ENCODE measurements around the gene NOS2. TPM values are rescaled to one million over a fixed set of nuclear protein-coding genes. Genes with fewer than 3 reads are reported as not detected.
A peak's percentile ranks its signal among the peaks of the same experiment; 100 is the strongest.

NOS2 gene
- total RNA-seq, 1 donor from 2014 or later: not detected

GRCh38 chr17:27811961-27812360, 11.6 kb upstream of the NOS2 start:
- H3K27ac Mint-ChIP-seq: no peak overlapping the region
- DNase-seq (ENCODE audit: low spot score): no peak
- H3K4me3 Mint-ChIP-seq (ENCODE audit: low read depth): no peak overlapping the region
- H3K36me3 Mint-ChIP-seq (ENCODE audit: low read depth): peaks cover 7% of the 10 kb centered on the region
- H3K27me3 Mint-ChIP-seq (ENCODE audit: low read depth): no peaks in the 10 kb centered on the region
- peaks cover 9% of the 10 kb centered on the region for H3K9me3 Mint-ChIP-seq
- peaks cover 40% of the 10 kb centered on the region for H3K4me1 Mint-ChIP-seq (ENCODE audit: low read depth)
- intact Hi-C loops (cut with micrococcal nuclease): loop anchor here (2.0 kb wide), 1 partner anchor 229 kb away; no protein-coding TSS in a partner anchor

- Mint-ChIP-seq H3K9me3 (peaks cover 9% of the 10 kb centered on the region), H3K27me3 (ENCODE audit: low read depth) (no peaks in the 10 kb centered on the region), H3K27ac (peak overlapping the region; percentile 89), H3K4me3 (ENCODE audit: low read depth) (no peak overlapping the region), H3K36me3 (ENCODE audit: low read depth) (peaks cover 7% of the 10 kb centered on the region), H3K4me1 (ENCODE audit: low read depth) (peaks cover 43% of the 10 kb centered on the region)
- no peak for DNase-seq (ENCODE audit: low spot score)
- intact Hi-C loops (cut with micrococcal nuclease): loop anchor here (2.0 kb wide), 1 partner anchor 230 kb away; no protein-coding TSS in a partner anchor
Measured at GRCh38 chr17:27810902-27811557, 10.7 kb upstream of the NOS2 start.

- H3K4me3 Mint-ChIP-seq (ENCODE audit: low read depth): peak overlapping the region; percentile 54
- peak; percentile 40 for DNase-seq (ENCODE audit: low spot score)
- H3K9me3 Mint-ChIP-seq: peaks cover 9% of the 10 kb centered on the region
- no peaks in the 10 kb centered on the region for H3K27me3 Mint-ChIP-seq (ENCODE audit: low read depth)
- intact Hi-C loops (cut with micrococcal nuclease): loop anchor here (2.0 kb wide), 1 partner anchor 230 kb away; no protein-coding TSS in a partner anchor
- peaks cover 50% of the 10 kb centered on the region for H3K4me1 Mint-ChIP-seq (ENCODE audit: low read depth)
- H3K27ac Mint-ChIP-seq: peak overlapping the region; percentile 89
- peaks cover 7% of the 10 kb centered on the region for H3K36me3 Mint-ChIP-seq (ENCODE audit: low read depth)
Measured at GRCh38 chr17:27810211-27810901, 10.0 kb upstream of the NOS2 start.

- H3K4me1 Mint-ChIP-seq (ENCODE audit: low read depth): peaks cover 51% of the 10 kb centered on the region
- peak overlapping the region; percentile 86 for H3K27ac Mint-ChIP-seq
- intact Hi-C loops (cut with micrococcal nuclease): loop anchor here (2.0 to 5.0 kb wide), 2 partner anchors 52 to 237 kb away; no protein-coding TSS in a partner anchor
- peaks cover 7% of the 10 kb centered on the region for H3K9me3 Mint-ChIP-seq
- no peak for DNase-seq (ENCODE audit: low spot score)
- no peaks in the 10 kb centered on the region for H3K27me3 Mint-ChIP-seq (ENCODE audit: low read depth)
- H3K36me3 Mint-ChIP-seq (ENCODE audit: low read depth): peaks cover 7% of the 10 kb centered on the region
- no peak overlapping the region for H3K4me3 Mint-ChIP-seq (ENCODE audit: low read depth)
Measured at GRCh38 chr17:27809555-27809954, 9.2 kb upstream of the NOS2 start.

GRCh38 chr17:27808628-27809027, 8.3 kb upstream of the NOS2 start:
- no peaks in the 10 kb centered on the region for H3K27me3 Mint-ChIP-seq (ENCODE audit: low read depth)
- intact Hi-C loops (cut with micrococcal nuclease): loop anchor here (2.0 to 5.0 kb wide), 2 partner anchors 51 to 238 kb away; no protein-coding TSS in a partner anchor
- H3K4me3 Mint-ChIP-seq (ENCODE audit: low read depth): peak overlapping the region; percentile 40
- DNase-seq (ENCODE audit: low spot score): no peak
- peak overlapping the region; percentile 86 for H3K27ac Mint-ChIP-seq
- peaks cover 51% of the 10 kb centered on the region for H3K4me1 Mint-ChIP-seq (ENCODE audit: low read depth)
- peaks cover 7% of the 10 kb centered on the region for H3K36me3 Mint-ChIP-seq (ENCODE audit: low read depth)
- H3K9me3 Mint-ChIP-seq: peaks cover 4% of the 10 kb centered on the region

GRCh38 chr17:27807567-27808470, 7.5 kb upstream of the NOS2 start:
- peaks cover 7% of the 10 kb centered on the region for H3K36me3 Mint-ChIP-seq (ENCODE audit: low read depth)
- H3K27me3 Mint-ChIP-seq (ENCODE audit: low read depth): no peaks in the 10 kb centered on the region
- H3K9me3 Mint-ChIP-seq: peaks cover 4% of the 10 kb centered on the region
- intact Hi-C loops (cut with micrococcal nuclease): loop anchor here (2.0 to 5.0 kb wide), 2 partner anchors 51 to 239 kb away; no protein-coding TSS in a partner anchor
- H3K4me1 Mint-ChIP-seq (ENCODE audit: low read depth): peaks cover 51% of the 10 kb centered on the region
- peak overlapping the region; percentile 86 for H3K27ac Mint-ChIP-seq
- peak; percentile 74 for DNase-seq (ENCODE audit: low spot score)
- H3K4me3 Mint-ChIP-seq (ENCODE audit: low read depth): peak overlapping the region; percentile 40

GRCh38 chr17:27805520-27806146, 5.3 kb upstream of the NOS2 start:
- peak overlapping the region; percentile 84 for H3K27ac Mint-ChIP-seq
- intact Hi-C loops (cut with micrococcal nuclease): loop anchor here (1.0 to 5.0 kb wide), 2 partner anchors 48 to 75 kb away; no protein-coding TSS in a partner anchor
- peaks cover 7% of the 10 kb centered on the region for H3K36me3 Mint-ChIP-seq (ENCODE audit: low read depth)
- peak overlapping the region; percentile 28 for H3K4me3 Mint-ChIP-seq (ENCODE audit: low read depth)
- DNase-seq (ENCODE audit: low spot score): peak; percentile 76
- no peaks in the 10 kb centered on the region for H3K27me3 Mint-ChIP-seq (ENCODE audit: low read depth)
- H3K4me1 Mint-ChIP-seq (ENCODE audit: low read depth): peaks cover 40% of the 10 kb centered on the region
- H3K9me3 Mint-ChIP-seq: peaks cover 4% of the 10 kb centered on the region

GRCh38 chr17:27804113-27804512, 3.8 kb upstream of the NOS2 start:
- H3K4me1 Mint-ChIP-seq (ENCODE audit: low read depth): peaks cover 25% of the 10 kb centered on the region
- no peaks in the 10 kb centered on the region for H3K36me3 Mint-ChIP-seq (ENCODE audit: low read depth)
- intact Hi-C loops (cut with micrococcal nuclease): no loop called here
- H3K27me3 Mint-ChIP-seq (ENCODE audit: low read depth): no peaks in the 10 kb centered on the region
- DNase-seq (ENCODE audit: low spot score): no peak
- H3K4me3 Mint-ChIP-seq (ENCODE audit: low read depth): no peak overlapping the region
- no peak overlapping the region for H3K27ac Mint-ChIP-seq
- H3K9me3 Mint-ChIP-seq: no peaks in the 10 kb centered on the region

- Mint-ChIP-seq H3K4me1 (ENCODE audit: low read depth) (peaks cover 17% of the 10 kb centered on the region), H3K27me3 (ENCODE audit: low read depth) (no peaks in the 10 kb centered on the region), H3K9me3 (no peaks in the 10 kb centered on the region), H3K36me3 (ENCODE audit: low read depth) (no peaks in the 10 kb centered on the region), H3K27ac (no peak overlapping the region), H3K4me3 (ENCODE audit: low read depth) (no peak overlapping the region)
- DNase-seq (ENCODE audit: low spot score): no peak
- intact Hi-C loops (cut with micrococcal nuclease): no loop called here
Measured at GRCh38 chr17:27802962-27803680, 2.8 kb upstream of the NOS2 start.

GRCh38 chr17:27802033-27802432, 1.7 kb upstream of the NOS2 start:
- H3K4me1 Mint-ChIP-seq (ENCODE audit: low read depth): peaks cover 12% of the 10 kb centered on the region
- peaks cover 4% of the 10 kb centered on the region for H3K27me3 Mint-ChIP-seq (ENCODE audit: low read depth)
- no peak overlapping the region for H3K27ac Mint-ChIP-seq
- DNase-seq (ENCODE audit: low spot score): no peak
- intact Hi-C loops (cut with micrococcal nuclease): no loop called here
- H3K9me3 Mint-ChIP-seq: no peaks in the 10 kb centered on the region
- H3K36me3 Mint-ChIP-seq (ENCODE audit: low read depth): no peaks in the 10 kb centered on the region
- H3K4me3 Mint-ChIP-seq (ENCODE audit: low read depth): no peak overlapping the region

- Mint-ChIP-seq H3K4me3 (ENCODE audit: low read depth) (no peak overlapping the region), H3K9me3 (no peaks in the 10 kb centered on the region), H3K27ac (no peak overlapping the region), H3K4me1 (ENCODE audit: low read depth) (peaks cover 4% of the 10 kb centered on the region), H3K36me3 (ENCODE audit: low read depth) (no peaks in the 10 kb centered on the region), H3K27me3 (ENCODE audit: low read depth) (peaks cover 30% of the 10 kb centered on the region)
- DNase-seq (ENCODE audit: low spot score): no peak
- intact Hi-C loops (cut with micrococcal nuclease): no loop called here
Measured at GRCh38 chr17:27798376-27798775, 2.0 kb downstream of the NOS2 start.
